Body of pancreas (tissue), 4 donors: ENCODE data around the gene MYL7.

Experiments
- CTCF ChIP-seq, 7 experiments: fragments of 450-650 bp in 4 of 7; fragments of 200-600 bp in 3 of 7; sonication (generic) in 3 of 7; IDR thresholded peaks; one replicate each; pipeline ENCODE4 v1.5.1; 2016 to 2019; ENCODE audit warnings: antibody characterized with exemption in 7 of 7
- POLR2A ChIP-seq, 3 donors: fragments of 450-650 bp; IDR thresholded peaks; one replicate each; pipeline ENCODE4 v1.6.1; 2016; ENCODE audit warnings: antibody characterized with exemption in 3 of 3, mild to moderate bottlenecking in 2 of 3

- TF ChIP-seq POLR2A (IDR thresholded peaks at IDR 0.05) (no peak), CTCF (IDR thresholded peaks at IDR 0.05) (no peak)
Observed at GRCh38 chr7:44099669-44100068, 41.5 kb downstream of the MYL7 start.
